Activated CD8-positive, alpha-beta memory T cell treated with anti-CD3 and anti-CD28 coated beads, Interleukin-2, amount 50 U/mL, for 24 hours (primary cell): ENCODE results near the gene SCN5A.

ENCODE experiments used
- DNase-seq: peaks from one replicate; pipeline ENCODE4 v3.0.0-alpha.2; 2020; ENCODE audit errors: extremely low read depth

Gene SCN5A

DNA sequence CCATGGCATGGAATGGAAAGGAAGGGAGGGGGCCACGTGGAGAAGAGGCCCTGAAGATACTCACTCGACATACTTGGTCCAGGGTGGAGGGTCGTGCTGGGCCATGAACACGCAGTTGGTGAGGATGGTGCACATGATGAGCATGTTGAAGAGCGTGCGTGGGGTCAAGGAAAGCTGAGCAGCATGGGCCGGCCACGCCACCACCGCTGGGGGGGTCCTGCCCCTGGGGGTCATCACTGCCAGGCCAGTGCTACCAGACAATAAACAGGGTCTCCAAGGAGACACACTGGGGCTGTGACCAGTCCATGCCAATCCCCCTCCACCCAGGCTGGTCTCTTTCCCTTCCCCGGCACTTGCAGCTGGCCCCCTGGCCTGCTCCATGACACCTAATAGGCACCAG, 27.2 kb downstream of the SCN5A start:
- no peak for DNase-seq

DNA sequence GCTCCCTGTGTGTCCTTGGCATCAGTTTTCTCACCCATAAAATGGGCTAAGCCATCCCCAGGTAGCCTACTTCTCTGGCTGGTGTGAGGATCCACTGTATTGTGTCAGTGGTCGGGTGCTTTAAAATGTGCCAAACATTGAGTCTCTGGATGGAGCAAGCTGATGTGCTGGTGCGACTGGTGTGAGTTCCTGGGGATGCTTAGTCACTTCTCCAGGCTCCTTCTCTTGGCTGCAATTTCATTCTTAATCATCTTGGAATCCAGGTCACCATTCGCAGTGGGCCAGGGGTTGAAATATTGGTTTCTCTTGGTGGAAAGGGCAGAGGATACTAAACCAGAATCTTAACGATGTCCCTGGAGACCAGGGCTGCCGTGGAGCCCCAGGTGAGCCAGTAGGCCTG, 29.3 kb downstream of the SCN5A start:
- no peak for DNase-seq

DNA sequence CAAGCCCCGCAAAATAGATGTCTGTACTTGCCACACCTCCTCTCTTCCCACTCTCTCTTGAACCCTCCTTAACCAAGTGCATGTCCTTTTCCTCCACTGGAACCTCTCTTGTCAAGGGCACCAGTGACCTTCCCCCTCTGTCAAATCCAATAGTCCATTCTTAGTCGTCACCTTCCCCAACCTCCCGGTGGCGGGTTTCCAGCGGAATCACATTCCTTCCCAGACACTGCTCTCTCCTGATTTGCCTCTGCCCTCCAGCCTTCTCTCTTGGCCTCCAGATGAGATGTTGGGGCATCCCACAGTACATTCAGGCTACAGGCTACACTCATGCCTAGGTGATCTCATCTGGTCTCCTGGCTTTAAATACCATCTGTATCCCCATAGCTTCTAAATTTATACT, 31.1 kb downstream of the SCN5A start:
- no peak for DNase-seq

DNA sequence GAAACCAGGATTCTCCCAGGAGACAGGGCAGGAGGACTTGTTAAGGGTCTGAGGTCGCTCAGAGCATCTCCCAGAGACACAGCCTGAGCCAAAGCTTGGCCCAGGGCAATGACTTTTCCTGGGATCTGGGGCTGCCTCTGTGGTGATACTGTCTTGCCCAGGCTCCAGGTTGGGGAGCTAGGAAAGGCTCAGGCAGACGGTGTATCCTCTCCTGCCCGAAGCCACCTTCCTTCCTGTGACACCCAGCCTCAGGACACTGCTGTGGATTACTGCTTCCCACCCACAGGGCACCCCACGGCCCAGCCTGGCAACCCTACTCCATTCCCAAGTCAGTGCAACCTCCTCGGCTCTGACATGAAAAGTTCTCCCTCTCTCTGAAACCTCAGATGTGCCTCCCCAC, 31.9 kb downstream of the SCN5A start:
- DNase-seq = no peak

DNA sequence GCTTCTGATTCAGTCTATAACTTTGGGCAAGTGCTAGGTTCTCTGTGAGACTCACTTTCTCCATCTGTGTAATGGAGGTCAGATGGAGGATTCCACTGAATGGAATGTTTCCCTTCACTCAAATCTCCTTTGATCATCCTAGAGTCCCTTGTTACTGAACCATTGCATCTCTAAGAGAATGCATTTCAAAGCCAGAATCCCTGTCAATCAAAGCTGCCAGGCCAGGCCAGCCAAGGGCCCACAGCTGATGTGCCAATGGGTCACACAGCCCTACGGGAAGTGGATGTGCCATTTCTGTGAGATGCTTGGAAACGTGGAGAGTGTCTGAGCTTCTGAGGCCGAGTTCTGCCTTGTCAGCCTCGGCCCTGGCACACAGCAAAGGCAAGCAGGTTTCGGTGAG, 32.4 kb downstream of the SCN5A start:
- no peak for DNase-seq

DNA sequence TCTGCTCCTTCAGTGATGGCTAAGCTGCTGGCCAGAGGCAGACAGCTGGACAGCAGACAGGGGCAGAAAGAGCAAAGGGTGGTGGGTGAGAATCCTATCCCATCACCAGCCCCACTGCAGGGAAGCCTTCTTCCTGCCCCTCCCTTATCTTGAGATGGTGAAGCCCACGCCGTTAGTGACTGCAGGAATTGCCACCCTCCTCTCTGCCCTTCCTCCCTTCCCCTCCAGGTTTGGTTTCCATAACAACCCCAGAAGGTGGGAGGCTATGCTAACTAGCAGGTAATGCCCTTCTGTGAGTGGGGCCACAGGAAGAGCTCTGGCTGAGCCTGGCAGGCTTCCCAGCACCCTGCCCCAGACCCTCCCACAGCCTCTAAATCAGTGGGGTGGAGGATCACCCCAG, 32.8 kb downstream of the SCN5A start:
- DNase-seq = no peak

DNA sequence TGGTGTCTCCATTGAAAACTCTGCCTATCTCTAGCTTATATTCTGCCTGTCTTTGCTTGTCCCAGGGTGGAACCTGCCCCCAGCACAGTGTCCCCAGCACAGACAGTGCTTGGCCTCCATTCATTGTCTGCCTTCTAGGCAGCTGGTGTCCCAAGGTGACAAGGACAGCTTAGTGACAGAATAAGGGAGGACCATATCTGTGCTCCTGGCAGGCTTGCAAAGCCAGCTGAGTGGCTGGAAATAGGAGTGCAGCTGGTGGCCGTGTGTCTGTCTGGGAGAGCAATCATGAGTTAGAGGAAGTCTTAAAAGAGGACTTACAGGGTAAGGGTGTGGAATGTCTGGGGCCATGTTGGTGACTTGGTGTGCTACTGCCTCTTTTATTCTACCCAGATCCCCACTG, 33.4 kb downstream of the SCN5A start:
- DNase-seq = no peak

DNA sequence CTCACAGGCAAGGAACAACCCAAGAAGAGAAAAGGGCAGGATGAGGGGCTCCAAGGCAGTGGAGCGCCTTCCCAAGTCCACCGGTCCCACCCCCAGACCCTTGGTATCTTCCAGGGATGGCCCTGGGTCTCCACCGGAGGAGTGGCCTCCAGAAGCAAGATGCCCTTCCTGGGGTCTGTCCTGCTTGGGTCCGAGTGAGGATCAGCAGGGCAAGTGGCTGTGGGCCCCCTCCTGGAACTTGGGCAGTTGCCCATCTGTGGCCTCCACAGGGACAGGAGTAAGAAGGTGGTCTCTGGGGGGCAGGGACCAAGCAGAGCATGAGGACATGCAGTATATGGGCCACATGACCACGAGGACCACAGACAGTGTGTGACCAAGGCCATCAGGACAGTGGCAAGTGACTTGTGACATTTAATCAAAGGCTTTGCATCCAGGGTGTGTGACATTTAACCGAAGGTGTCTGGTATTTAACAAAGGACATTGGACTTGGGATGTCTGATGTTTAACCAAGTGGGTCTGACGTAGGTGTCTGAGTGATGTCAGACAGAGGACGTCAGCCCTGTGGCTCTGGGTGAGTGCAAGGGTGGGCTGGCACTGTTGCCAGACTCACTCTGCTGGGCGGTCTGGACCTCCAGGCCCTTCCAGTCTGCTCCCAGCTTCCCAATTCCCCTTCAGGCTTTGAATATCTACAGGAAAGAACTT, 34.7 kb downstream of the SCN5A start:
- no peak for DNase-seq

DNA sequence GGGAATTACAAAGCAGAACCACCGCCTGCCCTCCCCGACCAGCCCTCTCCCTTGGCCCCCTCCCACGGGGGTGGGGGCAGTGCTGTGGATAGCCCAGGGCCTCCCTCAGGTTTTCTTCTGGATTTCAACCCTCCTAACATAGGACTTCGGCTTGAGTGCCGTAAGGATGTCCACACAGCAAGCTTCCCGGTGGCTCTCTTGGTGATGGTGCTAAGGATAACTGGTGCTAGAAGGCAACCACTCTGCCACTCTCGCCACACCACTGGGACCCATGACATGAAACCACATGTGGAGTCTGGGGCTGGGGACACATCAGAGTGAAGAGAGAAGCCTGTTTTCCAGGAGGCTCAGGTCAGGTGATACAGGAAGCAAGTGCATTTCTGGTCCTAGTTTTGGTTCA, 35.4 kb downstream of the SCN5A start:
- no peak for DNase-seq

DNA sequence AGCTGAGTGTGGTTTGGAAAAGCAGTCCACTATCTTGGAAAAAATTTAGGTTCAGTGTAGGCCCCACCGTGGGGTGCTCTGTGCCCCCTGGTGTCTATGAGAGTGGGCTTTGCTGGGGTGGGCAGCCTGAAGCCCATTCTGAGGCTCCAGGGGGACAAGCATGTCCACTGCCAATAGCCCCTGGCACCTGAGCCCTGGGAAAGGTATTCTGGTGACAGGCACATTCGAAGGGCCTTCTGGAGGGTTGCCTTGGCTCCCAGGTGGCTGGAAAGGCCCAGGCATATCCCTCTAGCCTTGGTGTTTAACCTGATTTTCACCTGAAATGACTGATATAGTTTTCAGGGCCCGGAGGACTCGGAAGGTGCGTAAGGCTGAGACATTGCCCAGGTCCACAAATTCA, 36.1 kb downstream of the SCN5A start:
- no peak for DNase-seq

DNA sequence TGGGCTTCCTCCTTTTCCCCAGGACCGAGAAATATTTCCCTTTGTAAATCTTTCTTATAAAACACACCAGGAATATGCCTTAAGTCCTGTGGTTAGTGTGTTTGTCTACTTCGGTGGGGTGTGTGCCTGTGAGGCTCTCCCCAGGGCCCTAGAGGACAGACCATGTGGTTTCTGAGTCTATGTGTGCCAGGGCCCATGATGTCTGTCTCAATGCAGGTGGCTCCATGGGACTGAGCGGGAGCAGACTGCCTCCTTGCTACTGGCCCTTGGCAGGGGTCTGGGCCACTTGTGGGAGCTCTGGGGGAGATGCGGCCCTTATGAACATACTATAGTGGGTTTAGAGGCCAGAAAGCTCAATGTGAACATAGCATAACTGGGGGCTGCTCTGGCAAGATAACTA, 37.6 kb downstream of the SCN5A start:
- DNase-seq = no peak

DNA sequence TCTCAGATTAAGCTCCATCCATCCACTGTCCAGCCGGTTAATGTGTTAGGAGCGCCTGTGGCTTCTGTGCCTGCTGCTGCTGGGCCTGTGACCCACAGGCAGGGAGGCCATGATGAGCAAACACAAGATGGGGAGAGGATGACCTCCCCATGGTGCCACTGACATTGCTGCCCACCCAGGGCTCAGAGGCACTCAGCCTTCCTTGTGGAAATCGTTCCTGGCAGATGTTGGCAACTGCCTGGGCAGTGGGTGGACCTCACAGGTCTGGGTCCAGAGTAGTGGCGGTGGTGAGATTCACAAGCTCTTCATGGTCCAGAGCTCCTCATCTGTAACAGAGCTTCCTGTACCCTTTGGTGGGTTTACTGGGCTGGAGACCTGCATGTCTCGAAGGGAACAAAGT, 38.6 kb downstream of the SCN5A start:
- DNase-seq = no peak

DNA sequence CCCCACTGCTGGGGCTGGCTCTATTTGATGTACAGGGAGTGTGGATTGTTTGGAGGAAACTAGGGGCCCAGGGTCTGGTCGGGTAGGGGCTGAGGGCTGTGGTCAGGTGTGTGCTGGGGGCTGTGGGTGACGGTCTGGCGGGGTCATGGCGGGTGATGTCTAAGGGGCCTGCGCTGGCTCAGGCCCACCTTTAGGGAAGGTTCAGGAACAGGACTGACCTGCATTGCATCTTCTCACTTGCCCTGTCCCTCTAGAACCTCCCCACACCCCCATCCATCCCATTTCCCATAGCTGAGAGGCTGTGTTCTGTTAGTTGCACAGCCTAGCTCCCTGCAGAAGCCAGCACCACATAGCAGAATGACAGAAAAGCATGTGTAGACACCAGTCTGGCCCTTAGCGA, 39.1 kb downstream of the SCN5A start:
- DNase-seq = no peak

DNA sequence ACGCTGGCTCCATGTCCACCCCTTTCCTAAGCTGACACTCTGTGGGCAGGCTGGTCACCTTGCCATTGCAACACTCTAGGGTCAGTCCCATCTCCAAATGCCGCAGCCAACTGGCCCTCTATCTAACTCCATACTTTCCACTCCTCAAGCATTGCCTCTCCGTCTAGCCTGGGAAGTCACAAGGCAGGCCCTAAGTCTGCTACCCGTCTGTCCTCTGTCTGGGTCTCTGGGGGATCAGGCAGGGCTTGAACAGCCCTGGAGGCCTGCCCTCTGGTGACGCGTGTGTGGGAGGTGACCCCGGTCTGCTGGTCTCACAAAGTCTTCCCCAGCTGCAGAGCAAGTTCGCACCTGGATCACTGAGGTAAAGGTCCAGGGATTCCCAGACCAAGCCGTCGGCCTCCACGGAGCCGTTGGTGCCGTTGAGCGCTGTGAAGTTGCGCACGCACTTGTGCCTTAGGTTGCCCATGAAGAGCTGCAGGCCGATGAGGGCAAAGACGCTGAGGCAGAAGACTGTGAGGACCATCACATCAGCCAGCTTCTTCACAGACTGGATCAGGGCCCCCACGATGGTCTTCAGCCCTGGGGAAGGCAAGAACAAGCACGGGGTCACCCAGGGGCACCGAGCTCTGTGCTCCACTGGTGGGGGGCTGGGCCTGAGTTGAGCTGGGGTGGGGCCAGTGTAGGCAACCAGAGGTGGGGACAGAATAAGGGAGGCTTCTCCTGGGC, 39.9 kb downstream of the SCN5A start:
- no peak for DNase-seq

DNA sequence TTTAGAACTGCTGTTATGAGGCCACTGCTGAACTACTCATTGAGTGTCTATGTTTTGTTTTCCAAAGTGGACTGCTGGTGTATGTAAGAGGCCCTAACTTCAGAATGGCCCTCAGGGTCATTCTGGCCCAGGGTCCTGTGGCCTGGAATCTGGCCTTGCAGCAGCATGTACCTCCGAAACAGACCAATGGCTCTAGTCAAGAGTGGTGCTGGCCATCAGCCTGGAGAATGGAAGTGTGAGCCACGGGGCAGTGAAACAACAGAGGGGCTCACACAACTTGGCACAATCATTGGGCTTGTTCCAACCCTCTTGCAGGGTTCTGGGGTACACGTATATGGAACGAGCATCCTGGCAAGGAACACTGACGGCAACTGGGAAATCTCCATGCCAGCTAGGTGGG, 40.5 kb downstream of the SCN5A start:
- DNase-seq = no peak

DNA sequence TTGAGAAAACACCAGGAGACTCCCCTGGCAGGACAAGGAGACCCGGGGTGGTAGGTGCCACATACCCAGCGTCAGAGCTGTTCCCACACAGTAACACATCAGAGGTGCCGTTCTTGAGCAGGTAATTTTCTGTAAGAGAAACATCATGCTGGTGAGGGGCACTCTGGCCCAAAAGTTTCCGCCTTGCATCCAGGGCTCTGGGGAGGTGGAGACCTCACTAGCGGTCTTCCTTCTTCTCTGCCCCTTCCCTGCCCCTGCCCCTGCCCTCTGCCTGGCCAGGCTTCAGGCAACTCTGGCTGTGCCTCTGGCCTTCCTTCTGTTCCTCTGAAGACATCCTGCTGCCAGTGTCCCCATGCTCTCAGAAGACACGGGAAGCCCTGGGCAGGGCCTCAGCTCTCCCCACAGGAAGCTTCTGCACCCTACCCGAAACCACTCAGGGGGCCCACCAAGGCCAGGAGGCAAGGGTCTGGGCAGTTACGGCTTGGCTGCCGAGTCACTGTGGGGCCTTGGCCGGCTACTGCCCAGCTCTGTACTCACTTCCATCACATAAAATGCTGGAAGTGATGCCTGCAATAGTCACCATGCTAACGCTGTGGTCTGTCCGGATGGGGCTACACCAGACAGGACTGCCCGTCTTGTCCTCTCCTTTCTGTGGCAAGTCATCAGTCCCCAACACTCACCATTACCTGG, 41.3 kb downstream of the SCN5A start:
- DNase-seq = no peak

DNA sequence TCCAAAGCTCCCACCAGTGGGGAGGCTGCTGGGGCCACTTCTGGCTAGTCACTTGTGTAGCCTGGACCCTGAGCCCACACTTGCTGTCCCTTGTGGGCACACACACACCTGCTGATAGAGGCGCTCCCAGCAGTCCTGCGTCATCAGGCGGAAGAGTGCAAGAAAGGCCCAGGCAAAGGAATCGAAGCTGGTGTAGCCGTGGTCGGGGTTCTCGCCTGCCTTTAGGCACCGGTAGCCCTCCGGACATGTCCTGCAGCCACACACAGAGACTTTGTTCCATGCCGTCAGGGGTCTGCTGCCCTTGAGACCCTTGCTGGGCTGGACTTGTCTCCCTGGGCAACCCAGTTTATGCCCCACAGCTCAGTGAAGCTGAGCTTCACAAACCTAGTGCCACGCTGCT, 42.9 kb downstream of the SCN5A start:
- DNase-seq = no peak

DNA sequence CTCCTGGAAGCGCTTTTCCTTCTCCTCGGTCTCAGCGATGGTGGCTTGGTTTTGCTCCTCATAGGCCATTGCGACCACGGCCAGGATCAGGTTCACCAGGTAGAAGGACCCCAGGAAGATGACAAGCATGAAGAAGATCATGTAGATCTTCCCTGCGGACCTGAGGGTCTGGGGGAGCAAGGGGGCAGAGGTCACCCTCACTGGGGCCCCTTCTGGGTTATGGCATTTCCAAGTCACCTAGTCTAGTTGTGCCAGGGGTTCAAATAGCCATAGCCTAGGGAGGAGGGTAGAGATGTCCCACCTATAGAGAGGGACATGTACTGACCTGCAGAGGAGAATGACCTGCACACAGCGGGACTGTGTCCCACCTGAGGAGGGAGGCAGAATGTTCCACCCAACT, 43.5 kb downstream of the SCN5A start:
- no peak for DNase-seq

DNA sequence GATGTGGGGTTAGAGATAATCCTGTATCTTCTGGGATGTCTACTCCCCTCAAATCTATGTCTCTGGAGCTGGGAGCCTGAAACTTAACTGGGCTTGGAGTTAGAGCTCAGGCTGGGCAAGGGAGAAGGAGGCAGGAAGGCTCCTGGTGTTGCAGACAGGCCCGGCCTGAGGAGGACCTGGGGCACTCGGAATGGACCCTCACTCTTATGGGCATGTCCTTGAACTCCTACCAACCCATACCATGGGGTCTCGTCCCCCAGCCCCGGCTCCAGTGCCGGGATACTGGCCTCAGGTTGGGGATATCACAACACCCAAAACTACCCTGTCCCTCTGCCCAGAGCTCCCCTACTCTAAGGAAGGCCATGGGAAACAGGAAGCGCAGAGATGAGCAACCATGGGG, 45.2 kb downstream of the SCN5A start:
- no peak for DNase-seq

DNA sequence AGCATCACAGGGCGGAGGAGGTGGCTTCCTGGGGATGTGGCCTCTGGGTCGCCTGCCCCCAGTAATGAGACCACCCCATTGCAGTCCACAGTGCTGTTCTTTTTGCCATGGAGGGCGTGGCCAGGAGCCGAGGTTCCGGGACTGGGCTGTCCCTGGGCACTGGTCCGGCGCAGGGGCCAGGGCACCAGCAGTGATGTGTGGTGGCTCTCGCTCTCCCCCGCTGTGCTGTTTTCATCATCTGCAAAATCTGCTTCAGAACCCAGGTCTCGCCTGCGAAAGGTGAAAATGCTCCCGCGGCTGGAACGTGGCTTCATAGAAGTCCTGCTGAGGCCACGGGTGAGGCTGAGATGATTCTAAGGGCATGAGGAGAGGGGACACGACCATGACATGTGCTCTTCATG, 45.8 kb downstream of the SCN5A start:
- no peak for DNase-seq

DNA sequence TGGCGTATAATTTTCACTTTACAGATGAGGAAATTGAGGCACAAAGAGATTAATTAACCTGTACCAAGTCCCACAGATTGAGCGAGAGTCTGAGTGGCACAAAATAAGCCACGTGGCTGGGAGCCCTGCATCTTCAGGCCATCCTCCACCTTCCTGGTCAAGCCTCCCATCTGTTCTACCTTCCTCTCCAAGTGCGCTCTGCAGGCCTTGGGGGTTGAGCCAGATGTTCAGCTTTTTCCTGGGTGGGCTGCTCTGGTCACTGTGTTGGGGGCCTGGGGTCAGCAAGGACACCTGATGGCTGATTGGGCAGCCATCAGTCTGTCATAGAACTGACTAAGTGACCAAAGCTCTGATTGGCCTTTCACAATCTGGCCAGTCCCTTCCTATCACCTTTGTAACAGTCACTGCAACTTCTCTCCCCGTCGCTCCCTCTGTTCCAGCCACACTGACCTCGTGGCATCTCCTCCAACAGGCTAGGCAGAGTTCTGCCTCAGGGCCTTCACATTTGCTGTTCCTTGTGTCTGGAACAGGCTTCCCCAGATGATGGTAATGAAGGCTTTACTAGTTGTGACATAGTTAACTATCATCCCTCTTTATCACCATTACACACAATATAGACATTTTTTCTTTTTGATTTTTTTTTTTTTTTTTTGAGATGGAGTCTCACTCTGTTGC, 46.8 kb downstream of the SCN5A start:
- no peak for DNase-seq

DNA sequence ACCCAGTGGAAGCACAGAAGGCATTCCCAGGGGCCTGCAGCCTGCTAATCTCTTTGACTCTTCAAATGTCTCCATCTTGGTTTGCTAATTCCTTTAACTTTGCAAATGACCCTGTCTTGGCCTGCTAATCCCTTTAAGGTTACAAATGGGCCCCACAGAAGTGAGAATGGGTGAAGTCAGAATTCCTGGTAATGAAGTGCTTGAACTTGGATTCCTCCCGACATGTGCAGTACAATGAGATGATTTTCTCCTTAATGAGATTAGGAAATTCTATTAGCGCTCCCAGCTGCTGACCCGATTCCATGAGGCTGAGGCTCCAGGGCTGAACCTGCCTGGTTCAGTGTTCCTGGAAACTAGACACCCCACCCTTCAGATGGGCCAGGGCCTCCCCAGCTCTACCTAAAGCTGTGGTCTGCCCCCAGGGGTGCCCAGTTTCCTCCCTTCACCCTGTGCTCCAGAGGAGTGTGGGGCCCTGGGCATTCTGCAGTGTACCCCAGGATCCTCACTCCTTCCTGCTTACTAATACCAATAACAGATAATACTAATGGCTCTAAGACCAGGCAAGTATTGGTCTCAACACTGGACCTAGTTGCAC, 47.4 kb downstream of the SCN5A start:
- no peak for DNase-seq
